ENCODE measurements around the gene BRAT1.

Gene BRAT1

GRCh38 chr7:2514473-2515423, 40.6 kb downstream of the BRAT1 start:
- no peak for DNase-seq
- no peak for TF ChIP-seq GATA1 (IDR thresholded peaks at IDR 0.05; ENCODE audit: low read depth, low read length)
- TF ChIP-seq POLR2A (IDR thresholded peaks at IDR 0.05; ENCODE audit: low read length): no peak

GRCh38 chr7:2513702-2514101, 41.6 kb downstream of the BRAT1 start:
- no peak for DNase-seq
- no peak for TF ChIP-seq GATA1 (IDR thresholded peaks at IDR 0.05; ENCODE audit: low read depth, low read length)
- no peak for TF ChIP-seq POLR2A (IDR thresholded peaks at IDR 0.05; ENCODE audit: low read length)

GRCh38 chr7:2512713-2513112, 42.6 kb downstream of the BRAT1 start:
- DNase-seq: no peak
- TF ChIP-seq GATA1 (IDR thresholded peaks at IDR 0.05; ENCODE audit: low read depth, low read length): no peak
- TF ChIP-seq POLR2A (IDR thresholded peaks at IDR 0.05; ENCODE audit: low read length): no peak

- TF ChIP-seq POLR2A (IDR thresholded peaks at IDR 0.05; ENCODE audit: low read length) (no peak), GATA1 (IDR thresholded peaks at IDR 0.05; ENCODE audit: low read depth, low read length) (no peak)
- no peak for DNase-seq
Measured at GRCh38 chr7:2512179-2512661, 43.1 kb downstream of the BRAT1 start.

GRCh38 chr7:2511769-2512168, 43.6 kb downstream of the BRAT1 start:
- no peak for DNase-seq
- TF ChIP-seq GATA1 (IDR thresholded peaks at IDR 0.05; ENCODE audit: low read depth, low read length): no peak
- TF ChIP-seq POLR2A (IDR thresholded peaks at IDR 0.05; ENCODE audit: low read length): no peak

GRCh38 chr7:2510909-2511768, 44.2 kb downstream of the BRAT1 start:
- DNase-seq: no peak
- TF ChIP-seq GATA1 (IDR thresholded peaks at IDR 0.05; ENCODE audit: low read depth, low read length) (no peak), POLR2A (IDR thresholded peaks at IDR 0.05; ENCODE audit: low read length) (no peak)

- TF ChIP-seq GATA1 (IDR thresholded peaks at IDR 0.05; ENCODE audit: low read depth, low read length) (no peak), POLR2A (IDR thresholded peaks at IDR 0.05; ENCODE audit: low read length) (no peak)
- DNase-seq: no peak
Measured at GRCh38 chr7:2510130-2510776, 45.1 kb downstream of the BRAT1 start.

GRCh38 chr7:2509298-2509906, 45.9 kb downstream of the BRAT1 start:
- TF ChIP-seq POLR2A (IDR thresholded peaks at IDR 0.05; ENCODE audit: low read length): no peak
- TF ChIP-seq GATA1 (IDR thresholded peaks at IDR 0.05; ENCODE audit: low read depth, low read length): no peak
- no peak for DNase-seq

GRCh38 chr7:2508327-2509215, 46.8 kb downstream of the BRAT1 start:
- TF ChIP-seq GATA1 (IDR thresholded peaks at IDR 0.05; ENCODE audit: low read depth, low read length) (no peak), POLR2A (IDR thresholded peaks at IDR 0.05; ENCODE audit: low read length) (no peak)
- no peak for DNase-seq

- TF ChIP-seq GATA1 (IDR thresholded peaks at IDR 0.05; ENCODE audit: low read depth, low read length): no peak
- TF ChIP-seq POLR2A (IDR thresholded peaks at IDR 0.05; ENCODE audit: low read length): no peak
- no peak for DNase-seq
Measured at GRCh38 chr7:2507917-2508306, 47.4 kb downstream of the BRAT1 start.

- DNase-seq: no peak
- no peak for TF ChIP-seq GATA1 (IDR thresholded peaks at IDR 0.05; ENCODE audit: low read depth, low read length)
- TF ChIP-seq POLR2A (IDR thresholded peaks at IDR 0.05; ENCODE audit: low read length): no peak
Measured at GRCh38 chr7:2507208-2507916, 48.0 kb downstream of the BRAT1 start.

GRCh38 chr7:2505401-2505800, 49.9 kb downstream of the BRAT1 start:
- no peak for DNase-seq
- TF ChIP-seq POLR2A (IDR thresholded peaks at IDR 0.05; ENCODE audit: low read length) (no peak), GATA1 (IDR thresholded peaks at IDR 0.05; ENCODE audit: low read depth, low read length) (no peak)
